ENCODE results near the gene ELP2. TPM values are rescaled to one million over a fixed set of nuclear protein-coding genes. Genes with fewer than 3 reads are reported as not detected.
A peak's percentile ranks its signal among the peaks of the same experiment; 100 is the strongest.

The ELP2 gene
- total and polyA plus RNA-seq, 9 of the 15 experiments (the other 6 are each of a cell fraction or from before 2014, with no cell fraction given) = 76.8 to 192 (median 140) TPM

DNA sequence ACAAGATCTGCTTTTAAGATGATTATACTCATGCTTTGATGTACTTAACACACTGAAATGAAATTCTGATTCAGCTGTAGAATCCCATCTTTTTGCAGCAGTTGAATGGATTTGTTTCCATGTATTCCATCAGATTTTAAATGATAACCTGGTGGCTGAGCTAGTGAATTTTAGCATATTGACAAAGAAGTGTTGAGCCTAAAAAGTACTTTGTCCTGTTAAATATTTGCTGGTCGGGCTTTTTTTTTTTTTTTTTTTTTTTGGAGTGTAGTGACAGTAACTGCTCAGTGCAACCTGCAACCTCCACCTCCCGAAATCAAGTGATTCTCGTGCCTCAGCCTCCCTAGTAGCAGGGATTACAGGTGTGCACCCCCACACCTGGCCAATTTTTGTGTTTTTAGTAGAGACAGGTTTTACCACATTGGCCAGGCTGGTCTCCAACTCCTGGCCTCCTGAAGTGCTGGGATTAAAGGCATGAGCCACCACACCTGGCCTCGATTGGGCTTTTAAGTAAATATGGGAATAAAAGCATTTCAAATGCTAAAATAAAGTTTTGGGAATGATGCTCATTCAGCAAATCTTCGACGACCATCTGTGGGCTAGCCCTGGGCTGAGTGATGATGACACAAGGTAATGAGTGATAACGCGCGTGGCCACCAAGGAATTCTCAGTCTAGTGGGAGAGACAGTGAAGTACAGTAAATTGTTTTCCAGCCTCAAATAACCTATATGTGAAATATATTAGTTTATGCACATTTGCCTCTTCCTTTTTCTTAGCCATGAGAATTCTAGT is 2.2 kb downstream of the ELP2 start (continued):
- no peak for TF ChIP-seq CHD7 (IDR thresholded peaks at IDR 0.05; ENCODE audit: low read depth, low read length)
- peak; percentile 67 for TF ChIP-seq CBFA2T3 (IDR thresholded peaks at IDR 0.05)
- TF ChIP-seq, protein P1, sequence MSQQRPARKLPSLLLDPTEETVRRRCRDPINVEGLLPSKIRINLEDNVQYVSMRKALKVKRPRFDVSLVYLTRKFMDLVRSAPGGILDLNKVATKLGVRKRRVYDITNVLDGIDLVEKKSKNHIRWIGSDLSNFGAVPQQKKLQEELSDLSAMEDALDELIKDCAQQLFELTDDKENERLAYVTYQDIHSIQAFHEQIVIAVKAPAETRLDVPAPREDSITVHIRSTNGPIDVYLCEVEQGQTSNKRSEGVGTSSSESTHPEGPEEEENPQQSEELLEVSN (IDR thresholded peaks at IDR 0.05; ENCODE audit: borderline replicate concordance in 1 of 2, extremely low read depth in 1 of 2, insufficient read depth in 1 of 2, insufficient read length in 1 of 2, low read depth in 1 of 2, low read length in 1 of 2, poor library complexity in 1 of 2, severe bottlenecking in 1 of 2) = no peak
- TF ChIP-seq NFE2L1 (tag; IDR thresholded peaks at IDR 0.05; ENCODE audit: borderline replicate concordance, low read depth) = no peak
- 0 out of 2 replicates have a peak, but pooled peaks have one; percentile 23 for TF ChIP-seq MYC (IDR thresholded peaks at IDR 0.05; ENCODE audit: low read depth, low read length)
- TF ChIP-seq MYC (CRISPR knock-in tag; IDR thresholded peaks at IDR 0.05; ENCODE audit: borderline replicate concordance, low read depth) = no peak
- no peak for TF ChIP-seq ZFPM2 (CRISPR knock-in tag; IDR thresholded peaks at IDR 0.05)
- TF ChIP-seq EWSR1 (IDR thresholded peaks at IDR 0.05; ENCODE audit: borderline replicate concordance, low read depth, partially characterized antibody) = no peak
- TF ChIP-seq, protein P2, sequence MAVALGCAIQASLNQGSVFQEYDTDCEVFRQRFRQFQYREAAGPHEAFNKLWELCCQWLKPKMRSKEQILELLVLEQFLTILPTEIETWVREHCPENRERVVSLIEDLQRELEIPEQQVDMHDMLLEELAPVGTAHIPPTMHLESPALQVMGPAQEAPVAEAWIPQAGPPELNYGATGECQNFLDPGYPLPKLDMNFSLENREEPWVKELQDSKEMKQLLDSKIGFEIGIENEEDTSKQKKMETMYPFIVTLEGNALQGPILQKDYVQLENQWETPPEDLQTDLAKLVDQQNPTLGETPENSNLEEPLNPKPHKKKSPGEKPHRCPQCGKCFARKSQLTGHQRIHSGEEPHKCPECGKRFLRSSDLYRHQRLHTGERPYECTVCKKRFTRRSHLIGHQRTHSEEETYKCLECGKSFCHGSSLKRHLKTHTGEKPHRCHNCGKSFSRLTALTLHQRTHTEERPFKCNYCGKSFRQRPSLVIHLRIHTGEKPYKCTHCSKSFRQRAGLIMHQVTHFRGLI (CRISPR knock-in tag; IDR thresholded peaks at IDR 0.05) = no peak
- TF ChIP-seq LEF1 (IDR thresholded peaks at IDR 0.05) = no peak
- TF ChIP-seq C11orf30 (IDR thresholded peaks at IDR 0.05; ENCODE audit: low read depth) = peak; percentile 78

All from K562 (cell line).